NCI-H2029 (cell line): ENCODE measurements around the gene WIZ.

Source experiments
- DNase-seq: peaks from one replicate; lab custom pipeline; 2025; lab: John Stamatoyannopoulos, UW

WIZ gene

DNA sequence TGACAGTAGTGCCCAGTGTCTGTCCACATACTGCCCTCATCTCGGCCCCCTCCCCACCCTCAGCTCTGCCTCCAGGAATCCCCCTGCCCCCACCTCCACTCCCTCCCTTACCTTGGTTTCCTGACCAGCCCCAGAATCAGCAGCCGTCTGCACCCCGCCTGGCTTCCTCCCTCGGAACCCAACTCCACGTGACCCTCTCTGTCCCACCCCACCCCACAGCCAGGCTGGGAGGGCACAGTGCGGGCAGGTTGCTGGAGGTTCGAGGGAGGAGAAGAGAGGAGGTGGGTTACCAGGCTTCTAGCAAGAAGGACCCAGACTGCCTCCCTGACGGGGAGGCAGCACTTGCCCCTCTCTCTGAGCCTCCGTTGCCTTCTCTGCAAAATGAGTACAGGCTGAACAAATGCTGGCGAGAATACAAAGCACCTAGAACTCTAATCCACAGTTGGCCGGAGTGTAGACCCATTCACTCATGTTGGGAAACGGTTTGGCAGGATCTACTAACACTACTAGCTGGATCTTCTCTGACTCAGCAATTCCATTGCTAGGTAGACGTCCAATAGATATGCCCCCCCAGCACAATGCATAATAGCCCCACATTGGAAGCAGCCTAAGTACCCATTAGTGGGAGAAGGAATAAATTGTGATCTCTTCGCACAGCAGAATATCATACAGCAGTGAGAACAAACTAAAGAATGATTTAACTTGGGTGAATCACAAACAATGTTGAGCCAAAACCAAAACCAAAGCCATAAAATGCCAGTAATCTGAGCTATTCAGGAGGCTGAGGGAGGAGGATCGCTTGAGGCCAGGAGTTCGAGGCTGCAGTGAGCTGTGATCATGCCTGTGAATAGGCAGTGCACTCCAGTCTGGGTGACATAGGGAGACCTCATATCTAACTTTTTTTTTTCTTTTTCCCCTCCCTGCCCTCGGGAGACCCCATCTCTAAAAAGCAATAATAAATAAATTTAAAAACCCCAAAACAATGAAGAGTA, 14.9 kb upstream of the WIZ start, which contains the start of gene RASAL3:
RASAL3 (minus strand) TSS at position 151 of the 992 bp plus-strand sequence. CDS start 186 bp downstream, outside the sequence.
- no peak for DNase-seq

DNA sequence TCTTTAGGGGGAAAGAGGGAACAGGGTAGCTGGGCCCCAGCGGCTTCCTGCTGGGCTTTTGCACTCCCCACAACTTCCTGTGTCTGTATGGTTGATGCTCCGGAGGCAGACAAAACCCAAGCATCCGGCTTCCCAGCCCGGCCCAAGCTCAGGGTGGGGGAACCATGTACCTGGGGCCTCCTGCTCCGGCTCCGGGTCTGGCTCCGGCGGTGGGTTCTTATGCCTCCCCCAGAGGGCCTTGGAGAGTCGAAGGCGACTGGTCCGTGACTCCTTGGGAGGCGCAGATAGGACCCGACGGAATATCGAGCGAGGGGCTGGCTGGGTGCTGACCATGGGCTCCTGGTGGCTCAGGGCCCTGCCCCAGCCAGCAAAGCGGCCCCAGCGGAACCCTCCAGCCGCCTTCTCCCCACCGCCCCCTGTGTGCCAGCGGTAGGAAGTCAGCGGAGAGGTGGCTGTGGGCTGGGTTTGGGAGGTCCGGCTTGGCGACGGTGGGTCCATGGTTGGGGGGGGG, 14.2 kb upstream of the WIZ start:
- no peak for DNase-seq

DNA sequence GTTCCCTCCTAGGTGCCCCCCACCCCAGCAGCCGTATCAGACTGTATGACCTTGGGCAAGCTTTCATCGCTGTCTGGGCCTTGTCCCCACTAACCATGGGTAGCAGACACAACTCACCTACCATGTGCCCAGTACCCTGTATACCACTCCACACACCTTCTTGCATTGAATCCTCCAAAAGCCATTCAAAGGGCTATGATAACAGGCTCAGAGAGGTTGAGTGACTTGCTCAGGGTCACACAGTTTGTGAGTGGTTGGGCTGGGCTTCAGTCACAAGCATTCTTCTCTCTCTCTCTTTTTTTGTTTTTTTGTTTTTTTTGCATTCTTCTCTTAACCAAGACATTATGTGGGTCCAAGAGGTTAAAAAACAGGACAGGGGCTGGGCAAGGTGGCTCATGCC, 11.9 kb upstream of the WIZ start:
- DNase-seq: no peak

GRCh38 chr19:15457701-15458484, 8.1 kb upstream of the WIZ start:
- DNase-seq: no peak

DNA sequence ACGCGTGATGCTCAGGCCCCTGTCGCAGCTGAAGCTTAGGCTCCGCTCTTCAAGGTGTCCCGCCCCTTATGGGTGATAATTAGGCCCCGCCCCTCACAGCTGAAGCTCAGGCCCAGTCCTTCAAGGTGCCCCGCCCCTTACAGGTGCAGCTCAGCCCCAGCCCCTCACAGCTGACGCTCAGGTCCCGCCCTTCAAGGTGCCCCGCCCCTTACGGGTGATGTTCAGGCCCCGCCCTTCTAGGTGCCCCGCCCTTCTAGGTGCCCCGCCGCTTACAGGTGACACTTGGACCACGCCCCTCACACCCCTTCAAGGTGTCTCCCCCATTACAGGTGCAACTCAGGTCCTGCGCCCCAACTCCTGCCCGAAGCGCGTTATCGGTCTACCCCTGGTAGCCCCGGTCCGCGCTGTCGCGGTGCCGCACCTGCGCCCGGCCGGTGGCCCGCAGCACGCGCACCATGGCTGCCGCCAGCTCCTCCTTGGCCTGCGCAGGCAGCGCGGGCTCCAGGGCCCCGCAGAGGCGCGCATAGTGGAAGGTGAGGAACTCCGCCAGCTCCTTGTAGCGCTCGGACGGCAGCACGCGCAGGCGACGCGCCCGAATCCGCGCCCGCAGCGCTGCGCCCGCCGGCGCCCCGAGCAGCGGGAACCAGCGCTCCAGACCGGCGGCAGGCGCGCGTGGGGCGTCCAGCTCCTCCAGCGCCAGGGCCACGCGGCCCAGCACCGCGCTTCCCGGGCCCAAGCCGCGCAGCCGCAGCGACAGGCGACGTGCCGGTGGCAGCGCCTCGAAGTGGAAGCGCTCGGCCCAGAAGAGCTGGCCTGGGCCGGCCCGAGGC, 7.3 kb upstream of the WIZ start:
- DNase-seq: peak; percentile 93

GRCh38 chr19:15456441-15456840, 6.7 kb upstream of the WIZ start:
- no peak for DNase-seq

GRCh38 chr19:15455996-15456395, 6.2 kb upstream of the WIZ start:
- DNase-seq: no peak

- DNase-seq: no peak
Observed at GRCh38 chr19:15453906-15454860, 4.4 kb upstream of the WIZ start.

- no peak for DNase-seq
Observed at GRCh38 chr19:15453091-15453578, 3.4 kb upstream of the WIZ start.

- peak; percentile 75 for DNase-seq
Observed at GRCh38 chr19:15452111-15453047, 2.6 kb upstream of the WIZ start.

DNA sequence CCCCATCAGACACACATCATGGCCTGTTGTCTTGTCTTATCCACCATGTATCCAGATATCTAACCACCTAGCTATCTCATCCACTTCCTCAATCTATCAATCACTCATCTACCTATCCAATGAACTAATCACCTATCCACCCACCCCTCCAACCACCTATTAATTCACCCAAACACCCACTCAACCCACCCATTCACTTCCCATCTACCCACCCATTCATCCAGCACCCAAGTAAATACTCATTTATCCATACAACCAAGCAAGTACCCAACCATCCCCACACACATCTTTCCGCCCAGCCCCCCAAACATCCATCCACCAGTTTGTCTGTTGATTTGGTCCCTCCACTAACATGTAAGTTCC, 753 bp upstream of the WIZ start:
- no peak for DNase-seq

DNA sequence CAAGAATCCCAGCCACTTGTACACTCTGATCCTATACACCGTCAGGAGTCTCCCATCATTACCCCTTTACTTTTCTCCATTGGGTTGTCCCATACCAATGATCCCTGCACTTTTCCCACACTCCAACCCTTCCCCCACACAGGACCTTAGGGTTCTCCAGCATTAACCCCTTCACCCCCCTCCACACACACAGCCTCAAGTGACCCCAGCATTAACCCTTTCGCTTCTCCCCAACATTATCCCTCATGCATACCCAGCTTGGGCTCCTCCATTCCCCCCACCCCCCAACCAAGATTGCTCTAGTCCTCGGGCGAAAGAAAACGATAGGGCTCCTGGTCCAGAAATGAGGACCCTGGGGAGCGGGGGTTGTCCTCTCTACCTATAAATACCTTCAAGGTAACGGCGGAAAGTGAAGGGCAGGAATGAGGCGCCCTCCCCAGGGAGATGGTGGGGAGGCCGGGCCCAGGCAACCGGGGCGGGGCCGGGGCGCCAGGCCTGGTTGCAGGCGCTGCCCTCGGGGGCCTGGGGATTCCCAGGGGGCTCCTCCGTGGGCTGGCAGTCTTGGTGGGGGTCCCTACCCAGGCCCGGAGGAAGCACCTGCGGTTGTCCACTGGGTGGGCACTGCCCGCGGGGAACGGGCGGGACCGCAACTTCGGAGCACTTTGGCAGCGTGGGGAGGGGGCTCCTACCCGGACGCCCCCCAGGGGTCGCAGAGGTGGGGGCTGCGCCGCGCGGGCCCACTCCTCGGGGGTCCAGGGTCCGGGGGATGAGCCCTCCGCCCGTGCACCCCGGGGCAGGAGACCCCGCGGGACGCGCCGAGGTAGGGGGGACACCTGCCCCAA, 757 bp downstream of the WIZ start:
- DNase-seq: no peak

DNA sequence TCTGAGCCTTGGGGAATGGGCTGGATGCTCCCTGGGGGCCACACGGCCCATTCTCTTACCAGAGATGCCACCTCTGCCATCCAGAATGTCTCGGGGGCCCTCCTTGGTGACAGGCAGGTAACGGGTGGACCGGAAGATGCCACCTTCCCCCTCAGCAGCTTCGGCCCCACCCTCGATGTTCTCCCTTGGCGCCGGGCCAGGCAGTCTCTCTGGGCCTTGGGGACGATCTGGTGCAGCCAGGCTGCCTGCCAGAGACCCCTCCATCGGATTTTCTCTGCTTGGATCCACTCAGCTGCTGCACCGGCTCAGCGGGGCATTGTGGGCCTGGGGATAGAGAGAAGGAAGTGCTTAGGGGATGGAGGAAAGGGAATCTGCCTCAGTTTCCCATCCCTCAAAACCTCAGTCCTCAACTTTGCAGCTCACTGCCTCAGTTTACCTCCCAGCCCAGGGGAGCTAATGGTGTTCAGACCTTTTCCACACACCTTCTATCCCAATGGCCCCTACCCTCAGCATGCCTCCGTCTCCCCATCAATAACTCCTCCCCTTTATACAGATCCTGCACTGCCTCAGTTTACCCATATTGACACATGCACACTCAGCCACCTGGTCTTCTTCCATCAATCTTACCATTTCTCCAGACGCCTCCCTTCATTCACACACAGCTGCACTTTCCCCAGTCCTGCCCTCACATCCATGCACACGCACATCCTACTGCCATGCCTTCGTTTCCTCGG, 1.5 kb downstream of the WIZ start:
- no peak for DNase-seq

GRCh38 chr19:15447057-15447456, 2.7 kb downstream of the WIZ start:
- DNase-seq: no peak

GRCh38 chr19:15445807-15446376, 3.9 kb downstream of the WIZ start:
- no peak for DNase-seq

- DNase-seq: no peak
Observed at GRCh38 chr19:15445227-15445605, 4.5 kb downstream of the WIZ start.

DNA sequence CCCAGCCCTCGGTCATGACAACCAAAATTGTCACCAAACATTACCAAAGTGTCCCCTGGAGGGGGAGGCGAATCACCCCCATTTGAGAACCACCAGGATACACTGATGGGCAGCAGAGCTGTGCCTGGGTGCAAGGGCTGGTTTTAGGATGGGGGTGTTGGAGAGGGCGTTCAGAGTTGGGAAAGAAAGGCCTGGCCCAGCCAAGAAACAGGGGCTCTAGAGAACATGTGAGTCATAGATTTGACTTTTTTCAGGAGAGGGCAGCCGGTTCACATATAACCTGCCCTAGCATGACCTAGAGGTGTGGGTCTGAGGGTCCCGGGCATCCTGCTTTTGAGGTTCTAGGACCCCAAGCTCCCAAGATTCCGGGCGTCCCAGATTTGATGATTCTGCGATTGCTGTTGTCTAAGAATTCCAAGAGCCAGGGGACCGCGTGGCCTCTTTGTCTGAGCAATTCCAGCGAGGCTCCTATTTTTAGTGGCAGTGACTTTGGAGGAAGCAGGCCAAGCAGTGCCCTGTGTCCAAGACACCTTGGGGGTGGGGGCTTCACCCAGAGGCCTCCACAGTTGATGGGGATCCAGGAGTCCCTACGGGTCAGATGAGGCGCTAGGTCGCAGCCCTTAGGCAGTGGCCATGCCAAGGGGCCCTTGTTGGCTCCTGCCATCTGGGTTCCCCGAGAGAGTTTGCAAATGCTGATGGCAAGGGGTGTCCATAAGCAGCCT, 5.1 kb downstream of the WIZ start:
- no peak for DNase-seq
